ENCODE data around the gene VDR.

DNA sequence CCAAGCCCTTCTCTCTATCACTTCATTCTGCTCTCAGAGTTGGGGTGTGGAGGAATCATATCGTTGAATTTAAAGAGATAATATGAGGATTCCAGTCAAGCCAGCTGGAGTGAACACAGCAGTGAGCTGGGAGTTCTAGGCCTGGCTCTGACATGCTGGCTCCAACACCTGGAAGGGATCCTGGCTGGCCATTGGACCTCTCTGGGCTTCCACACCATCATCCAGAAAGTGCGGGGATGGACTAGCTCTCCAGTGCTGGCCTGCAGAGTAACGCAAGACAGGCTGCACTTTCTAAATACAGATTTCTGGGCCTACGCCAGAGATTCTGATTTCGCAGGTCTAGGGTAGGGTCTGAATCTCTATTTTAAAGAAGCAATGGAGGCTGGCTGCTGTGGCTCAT is 50.3 kb downstream of the VDR start:
- TF ChIP-seq POLR2AphosphoS5 (IDR thresholded peaks at IDR 0.05) (no peak), EP300 (conservative IDR thresholded peaks at IDR 0.05; ENCODE audit: poor library complexity, severe bottlenecking) (no peak), EZH2 (IDR thresholded peaks at IDR 0.05; ENCODE audit: borderline replicate concordance, insufficient read depth, low read length, poor library complexity, severe bottlenecking) (no peak), TAF1 (IDR thresholded peaks at IDR 0.05; ENCODE audit: low read depth) (no peak), SMC3 (conservative IDR thresholded peaks at IDR 0.05; ENCODE audit: poor library complexity) (no peak)
- TF ChIP-seq, protein P1, sequence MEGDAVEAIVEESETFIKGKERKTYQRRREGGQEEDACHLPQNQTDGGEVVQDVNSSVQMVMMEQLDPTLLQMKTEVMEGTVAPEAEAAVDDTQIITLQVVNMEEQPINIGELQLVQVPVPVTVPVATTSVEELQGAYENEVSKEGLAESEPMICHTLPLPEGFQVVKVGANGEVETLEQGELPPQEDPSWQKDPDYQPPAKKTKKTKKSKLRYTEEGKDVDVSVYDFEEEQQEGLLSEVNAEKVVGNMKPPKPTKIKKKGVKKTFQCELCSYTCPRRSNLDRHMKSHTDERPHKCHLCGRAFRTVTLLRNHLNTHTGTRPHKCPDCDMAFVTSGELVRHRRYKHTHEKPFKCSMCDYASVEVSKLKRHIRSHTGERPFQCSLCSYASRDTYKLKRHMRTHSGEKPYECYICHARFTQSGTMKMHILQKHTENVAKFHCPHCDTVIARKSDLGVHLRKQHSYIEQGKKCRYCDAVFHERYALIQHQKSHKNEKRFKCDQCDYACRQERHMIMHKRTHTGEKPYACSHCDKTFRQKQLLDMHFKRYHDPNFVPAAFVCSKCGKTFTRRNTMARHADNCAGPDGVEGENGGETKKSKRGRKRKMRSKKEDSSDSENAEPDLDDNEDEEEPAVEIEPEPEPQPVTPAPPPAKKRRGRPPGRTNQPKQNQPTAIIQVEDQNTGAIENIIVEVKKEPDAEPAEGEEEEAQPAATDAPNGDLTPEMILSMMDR (IDR thresholded peaks at IDR 0.05; ENCODE audit: poor library complexity, severe bottlenecking): no peak
